Adrenal gland (tissue), 19 donors: ENCODE results near the gene EFR3B. TPM values are rescaled to one million over a fixed set of nuclear protein-coding genes. Genes with fewer than 3 reads are reported as not detected.
"Not testable (repeated sequence)": the region's sequence is repeated elsewhere in the genome, so short reads cannot be mapped to it uniquely, and the experiment has no call there.

Source experiments
- DNase-seq, 7 donors: peaks; one replicate each; pipeline ENCODE4 v3.0.0-alpha.2; 2019 to 2020
- H3K27ac ChIP-seq, 5 donors: fragments of 200-600 bp; sonication (generic) in 4 of 5; 1 replicate in 3 of 5; 2 replicates in 2 of 5; pipeline versions ENCODE4 v1.5.1 to v1.8.0; 2016 to 2020; ENCODE audit warnings: mild to moderate bottlenecking in 1 of 5
- H3K27me3 ChIP-seq: fragments of 200-600 bp; 2 replicates; pipeline ENCODE4 v1.8.0; 2021
- H3K36me3 ChIP-seq, 2 donors: fragments of 200-600 bp; replicated peaks in 1 of 2; 1 replicate in 1 of 2; 2 replicates in 1 of 2; pipeline versions ENCODE4 v1.5.1 to v1.8.0; 2018 to 2022
- H3K4me1 ChIP-seq, 2 donors: fragments of 200-600 bp; replicated peaks in 1 of 2; 1 replicate in 1 of 2; 2 replicates in 1 of 2; pipeline versions ENCODE4 v1.5.1 to v1.8.0; 2018 to 2021
- H3K4me3 ChIP-seq, 4 donors: fragments of 200-600 bp; sonication (generic) in 3 of 4; one replicate each; pipeline ENCODE4 v1.5.1; 2016 to 2018
- H3K9me3 ChIP-seq, 3 donors: fragments of 200-600 bp; sonication (generic) in 1 of 3; replicated peaks in 1 of 3; 1 replicate in 2 of 3; 2 replicates in 1 of 3; pipeline versions ENCODE4 v1.5.1 to v1.8.0; 2016 to 2021
- POLR2A ChIP-seq, 2 donors: fragments of 450-650 bp; IDR thresholded peaks; one replicate each; pipeline ENCODE4 v1.6.1; 2017; ENCODE audit warnings: antibody characterized with exemption in 2 of 2, mild to moderate bottlenecking in 2 of 2, moderate library complexity in 1 of 2
- WGBS, 4 donors: extraction: QIAGEN DNeasy Blood & Tissue Kit in 2 of 4; methylation state at CpG; one replicate each; pipeline versions ENCODE4 v1.1.5 to v1.1.7; 2013 to 2017; 5-methylcytosine and 5-hydroxymethylcytosine counted together
- intact Hi-C, 2 donors: fragments of 100-400 bp; cut with DNase I; formaldehyde crosslinking; loops; one replicate each; pipeline versions ENCODE4 v1.14.1 to v1.15.0; 2022 to 2023
- long read RNA-seq, 10 donors: library from polyadenylated mRNA in 3 of 10; unstranded in 2 of 10; stranded (forward) in 1 of 10; transcript quantifications; one replicate each; pipeline ENCODE4 v2.0.0 and lab custom pipeline, GENCODE V29; 2021 to 2026
- polyA plus RNA-seq, 3 donors: library from polyadenylated mRNA; stranded (reverse); fragments of 200-250 nt in 2 of 3; fragments of 350-450 nt in 1 of 3; fragmentation: Illumina TruSeq in 1 of 3; extraction: RNeasy Lipid Tissue Mini Kit (QIAGEN cat#74804) in 1 of 3; gene quantifications; one replicate each; pipeline ENCODE4 v1.2.3, GENCODE V29; 2013 to 2014
- total RNA-seq, 9 donors: library from RNA; depleted of rRNA in 4 of 9; stranded (reverse); fragments of >200 nt in 4 of 9; fragments of 120-200 nt in 1 of 9; fragmentation: NEBNext Ultra II Directional in 1 of 9; extraction: Animal tissue kit (Norgen Biotek cat#: 25700) in 1 of 9; gene quantifications; one replicate each; pipeline versions ENCODE4 v1.1.0 to v1.2.4, GENCODE V29; 2013 to 2023
- TF ChIP-seq, protein P1 (sequence below), 6 experiments: fragments of 450-650 bp in 4 of 6; fragments of 200-600 bp in 2 of 6; sonication (generic) in 1 of 6; IDR thresholded peaks; 1 replicate in 5 of 6; 2 replicates in 1 of 6; pipeline versions ENCODE4 v1.5.1 to v1.8.0; 2016 to 2021; ENCODE audit warnings: antibody characterized with exemption in 6 of 6, mild to moderate bottlenecking in 2 of 6, moderate library complexity in 1 of 6
- donor health status: healthy with polysubstance abuse.
- donor health status: Bipolar disorder and iron deficiency.
- donor health status: DM: yes; HTN: yes; CAD: no.
- donor health status: DM: no; HTN: no; CAD: no.
- donor health status: DM: no; HTN: no; CAD: no.
- donor health status: DM: yes; HTN: yes; CAD: no.

EFR3B gene, protein sequence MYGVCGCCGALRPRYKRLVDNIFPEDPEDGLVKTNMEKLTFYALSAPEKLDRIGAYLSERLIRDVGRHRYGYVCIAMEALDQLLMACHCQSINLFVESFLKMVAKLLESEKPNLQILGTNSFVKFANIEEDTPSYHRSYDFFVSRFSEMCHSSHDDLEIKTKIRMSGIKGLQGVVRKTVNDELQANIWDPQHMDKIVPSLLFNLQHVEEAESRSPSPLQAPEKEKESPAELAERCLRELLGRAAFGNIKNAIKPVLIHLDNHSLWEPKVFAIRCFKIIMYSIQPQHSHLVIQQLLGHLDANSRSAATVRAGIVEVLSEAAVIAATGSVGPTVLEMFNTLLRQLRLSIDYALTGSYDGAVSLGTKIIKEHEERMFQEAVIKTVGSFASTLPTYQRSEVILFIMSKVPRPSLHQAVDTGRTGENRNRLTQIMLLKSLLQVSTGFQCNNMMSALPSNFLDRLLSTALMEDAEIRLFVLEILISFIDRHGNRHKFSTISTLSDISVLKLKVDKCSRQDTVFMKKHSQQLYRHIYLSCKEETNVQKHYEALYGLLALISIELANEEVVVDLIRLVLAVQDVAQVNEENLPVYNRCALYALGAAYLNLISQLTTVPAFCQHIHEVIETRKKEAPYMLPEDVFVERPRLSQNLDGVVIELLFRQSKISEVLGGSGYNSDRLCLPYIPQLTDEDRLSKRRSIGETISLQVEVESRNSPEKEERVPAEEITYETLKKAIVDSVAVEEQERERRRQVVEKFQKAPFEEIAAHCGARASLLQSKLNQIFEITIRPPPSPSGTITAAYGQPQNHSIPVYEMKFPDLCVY
- total RNA-seq (10 to 100 TPM in 1 of 9 donors, 1 to 10 TPM in 8; 1.8 to 10.6 (median 2.7) TPM), polyA plus RNA-seq (10 to 100 TPM in 1 of 3 donors, 1 to 10 TPM in 1, under 1 TPM in 1; 0.84 to 18.5 (median 2.1) TPM)
- long read RNA-seq, donor 1, full-length matches to known transcripts: 1 of 1 reads
- long read RNA-seq, donor 1, partial matches to known transcripts: 0 of 1 reads
- long read RNA-seq, donor 1, other reads (novel, unspliced or antisense): 0 of 1 reads
- long read RNA-seq, donor 2: 0 reads
- long read RNA-seq, donor 3: 0 reads
- long read RNA-seq, donor 4, partial matches to known transcripts: 0 of 2 reads
- long read RNA-seq, donor 4, other reads (novel, unspliced or antisense): 2 of 2 reads
- long read RNA-seq, donor 5, full-length matches to known transcripts: 1 of 1 reads
- long read RNA-seq, donor 5, partial matches to known transcripts: 0 of 1 reads
- long read RNA-seq, donor 5, other reads (novel, unspliced or antisense): 0 of 1 reads
- long read RNA-seq, donor 6, partial matches to known transcripts: 0 of 5 reads
- long read RNA-seq, donor 6, other reads (novel, unspliced or antisense): 5 of 5 reads
- long read RNA-seq, donor 7: 0 reads
- long read RNA-seq, donor 8: 0 reads
- long read RNA-seq, donor 9: 0 reads
- long read RNA-seq, donor 10, full-length matches to known transcripts: 1 of 1 reads
- long read RNA-seq, donor 10, partial matches to known transcripts: 0 of 1 reads
- long read RNA-seq, donor 10, other reads (novel, unspliced or antisense): 0 of 1 reads

DNA sequence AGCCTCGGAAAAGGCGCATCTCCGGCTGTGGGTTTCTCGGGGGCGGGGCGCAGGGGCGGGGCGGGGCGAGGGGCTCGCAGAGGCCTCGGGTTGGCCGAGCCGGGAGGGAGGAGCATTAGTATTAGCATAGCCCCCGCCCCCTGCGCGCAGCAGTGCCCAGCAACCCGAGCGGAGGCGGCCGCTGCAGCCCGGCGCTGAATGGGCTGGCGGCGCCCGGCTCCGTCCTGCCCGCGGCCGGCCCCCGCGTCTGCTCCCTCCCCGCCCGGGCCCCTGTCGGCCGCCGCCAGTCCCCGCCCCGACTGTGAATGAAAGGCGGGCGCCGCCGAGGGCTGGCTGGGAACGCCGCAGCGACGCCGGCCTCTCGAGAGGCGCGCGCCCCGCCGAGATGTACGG is at the start of gene EFR3B:
Gene EFR3B (plus strand): TSS at position 149 of the 393 bp plus-strand sequence. CDS start 237 bp downstream, at position 386.
- peak; percentile 30 to 33 for TF ChIP-seq POLR2A (IDR thresholded peaks at IDR 0.05)
- TF ChIP-seq, protein P1, sequence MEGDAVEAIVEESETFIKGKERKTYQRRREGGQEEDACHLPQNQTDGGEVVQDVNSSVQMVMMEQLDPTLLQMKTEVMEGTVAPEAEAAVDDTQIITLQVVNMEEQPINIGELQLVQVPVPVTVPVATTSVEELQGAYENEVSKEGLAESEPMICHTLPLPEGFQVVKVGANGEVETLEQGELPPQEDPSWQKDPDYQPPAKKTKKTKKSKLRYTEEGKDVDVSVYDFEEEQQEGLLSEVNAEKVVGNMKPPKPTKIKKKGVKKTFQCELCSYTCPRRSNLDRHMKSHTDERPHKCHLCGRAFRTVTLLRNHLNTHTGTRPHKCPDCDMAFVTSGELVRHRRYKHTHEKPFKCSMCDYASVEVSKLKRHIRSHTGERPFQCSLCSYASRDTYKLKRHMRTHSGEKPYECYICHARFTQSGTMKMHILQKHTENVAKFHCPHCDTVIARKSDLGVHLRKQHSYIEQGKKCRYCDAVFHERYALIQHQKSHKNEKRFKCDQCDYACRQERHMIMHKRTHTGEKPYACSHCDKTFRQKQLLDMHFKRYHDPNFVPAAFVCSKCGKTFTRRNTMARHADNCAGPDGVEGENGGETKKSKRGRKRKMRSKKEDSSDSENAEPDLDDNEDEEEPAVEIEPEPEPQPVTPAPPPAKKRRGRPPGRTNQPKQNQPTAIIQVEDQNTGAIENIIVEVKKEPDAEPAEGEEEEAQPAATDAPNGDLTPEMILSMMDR (IDR thresholded peaks at IDR 0.05): peak in 3 of 6 experiments; percentile 14 to 23 (median 15)
- intact Hi-C loops: loop anchor here in 1 of 2 donors (5.0 kb wide), 2 partner anchors 50 to 85 kb away; no protein-coding TSS in a partner anchor

DNA sequence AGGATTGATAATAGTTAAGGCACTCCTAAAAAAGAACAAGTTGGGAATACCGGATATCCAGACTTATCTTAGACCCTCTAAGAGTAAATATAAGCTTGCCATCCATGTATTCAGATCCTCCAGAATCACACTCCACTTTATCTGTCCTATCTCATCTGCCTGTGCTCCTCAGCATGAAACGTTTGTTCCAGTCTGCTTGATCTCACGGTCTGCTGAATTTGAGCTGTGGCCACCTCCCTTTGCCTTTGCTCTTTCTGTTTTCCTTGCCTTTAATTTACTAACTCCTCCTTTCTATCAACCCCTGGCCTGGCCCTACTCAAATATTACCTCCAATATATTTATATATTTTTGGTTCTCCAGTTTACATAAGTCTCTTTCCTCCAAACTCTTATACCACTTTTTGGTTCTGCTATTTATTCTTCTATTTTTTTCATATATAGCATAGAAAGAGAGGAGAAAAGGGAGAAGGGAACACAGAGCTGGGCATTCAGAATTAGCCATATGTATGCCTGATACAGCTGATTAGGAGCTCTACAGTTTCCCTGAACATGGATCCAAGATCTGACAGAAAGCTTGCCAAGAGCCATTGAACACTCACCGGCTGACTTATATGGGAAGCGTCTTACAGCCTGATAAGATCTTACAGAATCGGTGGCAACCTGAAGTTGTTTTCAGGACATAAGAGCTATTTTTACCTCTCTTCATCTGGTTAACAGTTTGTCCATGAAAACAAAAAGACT is 48.3 kb upstream of the EFR3B start:
- H3K36me3 ChIP-seq: no peaks in the 10 kb centered on the region
- H3K9me3 ChIP-seq: no peaks in the 10 kb centered on the region
- 49 to 57% (median 52%) methylated on average over 6 of the region's 6 CpGs for WGBS, 4 donors
- TF ChIP-seq, protein P1 (IDR thresholded peaks at IDR 0.05): no peak
- peaks cover 4 to 7% of the 10 kb centered on the region in 2 donors for H3K4me1 ChIP-seq
- H3K27me3 ChIP-seq: no peaks in the 10 kb centered on the region
- intact Hi-C loops: loop anchor here in 1 of 2 donors (5.0 kb wide), 1 partner anchor 49 kb away; the partner anchor contains the start of gene EFR3B
- no peak overlapping the region for H3K4me3 ChIP-seq
- peak in 1 of 7 donors; percentile 18 for DNase-seq
- no peak overlapping the region for H3K27ac ChIP-seq

More for the DNA sequence above, at the start of gene EFR3B:
- H3K27ac ChIP-seq: peak within 1 kb of the TSS in 4 of 5 donors; percentile 49 to 75 (median 68)
- peak; percentile 95 to 98 (median 97) for DNase-seq
- H3K9me3 ChIP-seq: no peaks in the 10 kb centered on the region
- WGBS, 4 donors: 0 to 1% (median 1%) methylated on average over 4 to 54 of the region's 54 CpGs; no CpG with 5 or more reads in 1 of the 4 donors
- no peaks in the 10 kb centered on the region for H3K36me3 ChIP-seq
- peaks cover 10 to 20% of the 10 kb centered on the region in 2 donors for H3K4me1 ChIP-seq
- H3K4me3 ChIP-seq: peak within 1 kb of the TSS; percentile 49 to 89 (median 64)
- no peaks in the 10 kb centered on the region for H3K27me3 ChIP-seq

DNA sequence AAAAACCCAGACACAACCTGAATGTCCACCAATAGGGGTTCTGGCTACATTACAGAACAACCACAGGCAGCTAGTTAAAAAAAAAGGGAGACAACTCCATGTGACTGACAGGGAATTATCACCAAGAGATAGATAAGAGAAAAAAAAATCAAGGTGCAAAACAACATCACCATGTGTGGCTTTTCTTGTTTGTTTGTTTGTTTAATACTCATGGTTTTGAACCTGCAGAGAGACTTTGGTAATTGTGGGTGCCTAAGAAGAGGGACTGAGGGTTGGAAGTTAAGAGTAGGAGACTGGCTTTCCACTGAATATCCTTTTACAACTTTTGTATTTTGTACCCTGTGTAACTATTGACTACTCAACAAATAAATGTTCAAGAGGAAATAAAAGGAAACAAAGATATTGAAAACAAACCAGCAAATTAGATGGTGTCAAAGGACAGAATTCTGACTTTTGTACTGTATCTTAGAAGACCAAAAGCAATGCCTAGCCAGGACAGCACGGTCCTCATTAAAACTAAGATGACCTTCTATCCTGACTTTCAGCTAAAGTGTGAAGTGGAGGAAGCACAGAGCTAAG is 47.6 kb upstream of the EFR3B start:
- no peak for TF ChIP-seq POLR2A (IDR thresholded peaks at IDR 0.05)
- TF ChIP-seq, protein P1 (IDR thresholded peaks at IDR 0.05): no peak
- no peaks in the 10 kb centered on the region for H3K36me3 ChIP-seq
- intact Hi-C loops: loop anchor here in 1 of 2 donors (5.0 kb wide), 1 partner anchor 48 kb away; the partner anchor contains the start of gene EFR3B
- no peak overlapping the region for H3K27ac ChIP-seq
- WGBS, 4 donors: 66 to 89% (median 76%) methylated on average over 1 of the region's 1 CpG
- H3K27me3 ChIP-seq: no peaks in the 10 kb centered on the region
- H3K4me3 ChIP-seq: no peak overlapping the region
- H3K9me3 ChIP-seq: no peaks in the 10 kb centered on the region
- peaks cover 4 to 7% of the 10 kb centered on the region in 2 donors for H3K4me1 ChIP-seq
- DNase-seq: no peak

DNA sequence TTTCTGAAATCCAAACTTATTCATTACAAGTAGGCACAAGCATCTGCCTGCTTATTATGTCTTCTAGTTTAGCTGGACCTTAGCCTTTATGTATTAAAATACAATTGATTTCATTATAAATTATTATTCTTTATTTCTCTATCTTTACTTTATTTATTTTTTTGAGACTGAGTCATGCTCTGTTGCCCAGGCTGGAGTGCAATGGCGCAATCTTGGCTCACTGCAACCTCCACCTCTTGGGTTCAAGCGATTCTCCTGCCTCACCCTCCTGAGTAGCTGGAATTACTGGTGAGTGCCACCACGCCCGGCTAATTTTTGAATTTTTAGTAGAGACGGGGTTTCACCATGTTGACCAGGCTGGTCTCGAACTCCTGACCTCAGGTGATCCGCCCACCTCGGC is 42.8 kb upstream of the EFR3B start:
- DNase-seq, intact Hi-C loops, H3K27me3 ChIP-seq, H3K27ac ChIP-seq, H3K4me1 ChIP-seq, H3K4me3 ChIP-seq, H3K9me3 ChIP-seq, H3K36me3 ChIP-seq: not testable (repeated sequence)
- 82 to 88% (median 86%) methylated on average over 8 of the region's 8 CpGs for WGBS, 4 donors
